Left renal pelvis (tissue), 4 donors: ENCODE results near the gene ARCN1. TPM values are rescaled to one million over a fixed set of nuclear protein-coding genes. Genes with fewer than 3 reads are reported as not detected.
A peak's percentile ranks its signal among the peaks of the same experiment; 100 is the strongest.

Source experiments
- DNase-seq, 4 donors: peaks; one replicate each; pipeline ENCODE4 v3.0.0-alpha.2; 2013; ENCODE audit warnings: low read depth in 4 of 4, low spot score in 3 of 4
- polyA plus RNA-seq, 4 donors: library from polyadenylated mRNA; unstranded; fragments of 120-200 nt; gene quantifications; one replicate each; pipeline ENCODE4 v1.2.1, GENCODE V29; 2013; ENCODE audit not compliant: insufficient read length in 4 of 4

The ARCN1 gene
- polyA plus RNA-seq: 100 to 1,000 TPM; 162 to 216 (median 202) TPM

DNA sequence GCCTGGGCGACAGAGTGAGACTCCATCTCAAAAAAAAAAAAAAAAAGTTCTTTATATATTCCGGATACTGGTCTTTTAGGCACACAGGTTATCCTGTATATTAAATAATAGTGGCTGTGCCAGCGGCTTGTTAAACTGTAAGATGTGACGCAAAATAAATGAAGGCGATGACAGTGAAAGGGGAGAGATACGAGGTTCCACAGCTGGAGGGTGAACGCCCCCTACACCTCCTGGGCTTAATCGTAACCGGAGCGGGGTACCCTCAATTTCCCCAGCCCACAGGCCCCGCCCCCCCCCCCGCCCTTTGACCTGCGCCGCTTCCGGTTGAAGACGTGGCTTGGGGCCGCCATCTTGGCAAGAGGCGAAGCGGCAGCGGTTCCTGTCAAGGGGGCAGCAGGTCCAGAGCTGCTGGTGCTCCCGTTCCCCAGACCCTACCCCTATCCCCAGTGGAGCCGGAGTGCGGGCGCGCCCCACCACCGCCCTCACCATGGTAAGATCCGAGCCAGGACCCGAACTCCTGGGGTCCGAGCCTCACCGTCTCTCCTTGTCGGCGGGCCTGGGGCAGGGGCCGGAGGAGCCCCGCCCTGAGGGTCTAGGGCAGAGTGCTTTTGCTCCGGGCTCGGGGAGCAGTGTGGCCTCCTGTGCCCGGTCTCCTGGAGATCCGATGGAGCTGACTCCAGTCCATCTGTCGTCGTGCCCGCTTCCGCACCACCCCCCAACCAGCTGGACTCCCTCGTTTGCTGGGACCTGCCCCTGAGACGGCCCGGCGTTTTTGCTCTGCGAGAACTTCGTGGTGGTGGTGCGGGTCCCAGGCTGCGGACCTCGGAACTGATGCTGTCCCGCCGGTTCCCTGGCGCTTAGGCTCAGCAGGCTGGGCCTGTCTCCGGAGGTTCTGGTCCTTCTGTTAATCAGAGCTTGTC is at the start of gene ARCN1:
Gene ARCN1 (plus strand): TSS at position 349 of the 920 bp plus-strand sequence. CDS start 139 bp downstream, at position 488.
- DNase-seq: peak; percentile 67 to 72 (median 68)

DNA sequence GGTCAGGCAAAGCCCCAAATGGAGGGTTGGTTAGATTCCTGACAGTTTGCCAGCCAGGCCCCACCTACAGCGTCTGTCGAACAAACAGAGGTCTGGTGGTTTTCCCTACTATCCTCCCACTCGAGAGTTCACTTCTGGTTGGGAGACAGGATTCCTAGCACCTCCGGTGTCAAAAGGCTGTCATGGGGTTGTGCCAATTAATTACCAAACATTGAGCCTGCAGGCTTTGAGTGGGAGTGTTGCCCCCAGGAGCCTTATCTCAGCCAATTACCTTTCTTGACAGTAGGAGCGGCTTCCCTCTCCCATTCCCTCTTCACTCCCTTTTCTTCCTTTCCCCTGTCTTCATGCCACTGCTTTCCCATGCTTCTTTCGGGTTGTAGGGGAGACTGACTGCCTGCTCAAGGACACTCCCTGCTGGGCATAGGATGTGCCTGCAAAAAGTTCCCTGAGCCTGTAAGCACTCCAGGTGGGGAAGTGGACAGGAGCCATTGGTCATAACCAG is 49.6 kb upstream of the ARCN1 start:
- no peak for DNase-seq

DNA sequence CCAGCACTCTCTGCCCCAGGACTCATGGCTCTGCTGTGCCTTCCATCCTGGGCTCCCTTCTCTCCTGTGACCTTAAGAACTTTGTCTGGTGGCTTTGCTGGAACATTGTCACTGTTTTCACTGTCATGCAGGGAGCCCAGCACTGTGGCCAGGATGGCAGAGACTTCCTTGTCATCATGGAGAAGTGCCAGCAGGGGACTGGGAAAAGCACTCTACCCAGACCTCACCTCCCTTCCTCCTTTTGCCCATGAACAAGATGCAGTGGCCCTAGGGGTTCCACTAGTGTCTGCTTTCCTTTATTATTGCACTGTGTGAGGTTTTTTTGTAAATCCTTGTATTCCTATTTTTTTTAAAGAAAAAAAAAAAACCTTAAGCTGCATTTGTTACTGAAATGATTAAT is 47.9 kb upstream of the ARCN1 start:
- no peak for DNase-seq

DNA sequence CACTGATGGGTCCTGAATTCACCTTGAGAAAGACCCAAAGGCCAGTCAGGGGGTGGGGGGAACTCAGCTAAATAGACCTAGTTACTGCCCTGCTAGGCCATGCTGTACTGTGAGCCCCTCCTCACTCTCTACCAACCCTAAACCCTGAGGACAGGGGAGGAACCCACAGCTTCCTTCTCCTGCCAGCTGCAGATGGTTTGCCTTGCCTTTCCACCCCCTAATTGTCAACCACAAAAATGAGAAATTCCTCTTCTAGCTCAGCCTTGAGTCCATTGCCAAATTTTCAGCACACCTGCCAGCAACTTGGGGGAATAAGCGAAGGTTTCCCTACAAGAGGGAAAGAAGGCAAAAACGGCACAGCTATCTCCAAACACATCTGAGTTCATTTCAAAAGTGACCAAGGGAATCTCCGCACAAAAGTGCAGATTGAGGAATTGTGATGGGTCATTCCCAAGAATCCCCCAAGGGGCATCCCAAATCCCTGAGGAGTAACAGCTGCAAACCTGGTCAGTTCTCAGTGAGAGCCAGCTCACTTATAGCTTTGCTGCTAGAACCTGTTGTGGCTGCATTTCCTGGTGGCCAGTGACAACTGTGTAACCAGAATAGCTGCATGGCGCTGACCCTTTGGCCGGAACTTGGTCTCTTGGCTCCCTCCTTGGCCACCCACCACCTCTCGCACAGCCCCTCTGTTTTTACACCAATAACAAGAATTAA is 47.3 kb upstream of the ARCN1 start:
- no peak for DNase-seq

DNA sequence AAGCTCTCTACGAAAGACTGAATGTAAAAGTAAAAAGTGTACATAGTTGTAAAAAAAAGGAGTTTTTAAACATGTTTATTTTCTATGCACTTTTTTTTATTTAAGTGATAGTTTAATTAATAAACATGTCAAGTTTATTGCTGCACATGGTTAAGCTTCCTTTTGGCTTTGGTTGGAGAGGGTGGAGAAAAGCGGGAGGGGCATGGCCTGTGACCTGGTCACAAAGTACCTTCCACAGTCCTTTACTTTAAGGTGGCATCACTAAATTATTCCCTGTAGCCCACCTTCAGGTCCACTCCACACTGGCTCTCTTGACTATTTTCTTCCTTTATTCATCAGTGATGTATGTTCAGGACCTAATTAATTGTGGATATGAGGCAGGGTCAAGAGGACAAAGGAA is 45.5 kb upstream of the ARCN1 start:
- DNase-seq: no peak

DNA sequence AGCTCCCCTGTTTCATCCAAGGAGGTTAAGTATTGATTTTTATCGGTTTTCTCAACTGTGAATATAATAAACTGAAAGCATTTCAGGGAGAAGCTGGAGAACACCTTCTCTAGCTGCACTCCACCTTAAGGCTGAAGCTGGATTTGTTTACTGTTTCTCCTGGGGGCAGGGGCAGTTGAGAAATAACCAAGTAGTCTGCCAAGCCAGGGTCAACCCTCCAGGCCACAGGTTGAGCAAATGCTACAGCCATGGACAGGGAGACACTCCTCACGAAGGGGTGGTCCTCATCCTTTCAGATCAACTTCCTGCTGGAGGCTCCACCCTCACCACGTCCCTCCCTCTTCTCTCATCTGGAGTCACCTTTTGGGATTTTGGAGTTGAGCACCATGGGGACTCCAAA is 45.1 kb upstream of the ARCN1 start, which contains the start of gene TTC36:
Gene TTC36 (plus strand): TSS at position 366 of the 400 bp plus-strand sequence. CDS start 21 bp downstream, at position 387.
- no peak for DNase-seq

DNA sequence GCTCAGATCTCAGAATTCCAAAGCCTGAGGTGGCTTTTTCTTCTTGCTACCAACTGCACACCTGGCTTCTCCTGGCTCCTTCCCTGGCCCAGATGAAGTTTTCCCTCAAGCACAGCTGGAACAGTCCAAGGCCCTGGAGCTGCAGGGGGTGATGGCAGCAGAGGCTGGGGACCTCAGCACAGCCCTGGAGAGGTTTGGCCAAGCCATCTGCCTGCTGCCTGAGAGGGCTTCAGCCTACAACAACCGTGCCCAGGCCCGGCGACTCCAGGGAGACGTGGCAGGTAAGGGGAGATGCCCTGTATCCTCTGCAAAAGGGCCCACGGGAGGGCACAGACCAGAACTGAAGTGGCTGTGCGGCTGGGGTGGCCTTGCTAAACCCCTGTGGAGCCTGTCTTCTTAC is 43.7 kb upstream of the ARCN1 start:
- DNase-seq: no peak

DNA sequence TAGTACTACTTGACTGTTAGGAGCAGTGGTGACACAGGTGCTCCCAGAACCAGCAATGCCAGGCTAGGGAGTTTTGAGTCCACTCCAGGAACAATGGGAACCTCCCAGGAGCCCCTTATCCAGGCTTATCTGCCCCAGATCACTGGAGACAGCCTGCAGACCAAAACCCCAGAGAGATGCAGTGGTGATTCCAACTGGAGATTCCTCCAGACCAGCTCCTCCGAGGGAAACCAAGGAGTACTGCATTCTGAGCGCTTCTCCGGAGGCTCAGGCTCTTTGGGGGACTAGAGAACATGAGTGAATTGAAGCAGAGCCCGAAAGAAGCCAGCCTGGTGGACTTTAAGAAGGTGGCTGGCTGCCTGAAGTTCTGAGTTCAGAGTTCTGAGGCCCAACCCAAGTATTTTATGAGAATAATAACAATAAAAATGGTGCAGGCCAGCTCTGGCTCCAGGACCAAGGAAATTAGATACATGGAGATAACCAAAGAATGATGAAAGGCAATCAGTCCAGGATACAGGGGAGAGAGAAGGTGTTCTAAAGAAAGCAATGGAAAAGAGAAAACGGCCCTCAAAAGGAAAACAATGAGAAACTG is 42.5 kb upstream of the ARCN1 start:
- no peak for DNase-seq

DNA sequence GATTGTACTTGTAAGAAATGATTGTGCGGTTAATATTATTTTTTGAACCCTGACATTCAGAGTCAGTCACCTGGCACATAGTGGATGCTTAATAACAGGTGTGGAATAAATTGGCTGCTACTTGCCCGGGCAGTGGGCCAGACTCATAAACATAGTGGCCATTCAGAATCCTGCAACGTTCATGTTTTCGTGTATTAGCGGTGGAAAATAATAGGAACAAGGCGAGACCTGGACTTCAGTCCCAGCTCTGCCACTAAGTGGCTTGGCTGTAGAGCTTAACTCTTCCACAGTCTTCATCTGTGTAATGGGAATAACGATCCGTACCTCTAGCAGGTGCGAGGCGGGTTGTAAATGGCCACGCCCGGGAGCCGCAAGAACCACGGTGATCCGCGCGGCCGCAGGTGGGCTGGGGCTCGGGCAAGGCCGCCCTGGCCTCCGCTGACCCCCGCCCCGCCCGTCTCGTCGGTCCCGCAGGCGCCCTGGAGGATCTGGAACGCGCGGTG is 42.0 kb upstream of the ARCN1 start:
- DNase-seq: no peak

DNA sequence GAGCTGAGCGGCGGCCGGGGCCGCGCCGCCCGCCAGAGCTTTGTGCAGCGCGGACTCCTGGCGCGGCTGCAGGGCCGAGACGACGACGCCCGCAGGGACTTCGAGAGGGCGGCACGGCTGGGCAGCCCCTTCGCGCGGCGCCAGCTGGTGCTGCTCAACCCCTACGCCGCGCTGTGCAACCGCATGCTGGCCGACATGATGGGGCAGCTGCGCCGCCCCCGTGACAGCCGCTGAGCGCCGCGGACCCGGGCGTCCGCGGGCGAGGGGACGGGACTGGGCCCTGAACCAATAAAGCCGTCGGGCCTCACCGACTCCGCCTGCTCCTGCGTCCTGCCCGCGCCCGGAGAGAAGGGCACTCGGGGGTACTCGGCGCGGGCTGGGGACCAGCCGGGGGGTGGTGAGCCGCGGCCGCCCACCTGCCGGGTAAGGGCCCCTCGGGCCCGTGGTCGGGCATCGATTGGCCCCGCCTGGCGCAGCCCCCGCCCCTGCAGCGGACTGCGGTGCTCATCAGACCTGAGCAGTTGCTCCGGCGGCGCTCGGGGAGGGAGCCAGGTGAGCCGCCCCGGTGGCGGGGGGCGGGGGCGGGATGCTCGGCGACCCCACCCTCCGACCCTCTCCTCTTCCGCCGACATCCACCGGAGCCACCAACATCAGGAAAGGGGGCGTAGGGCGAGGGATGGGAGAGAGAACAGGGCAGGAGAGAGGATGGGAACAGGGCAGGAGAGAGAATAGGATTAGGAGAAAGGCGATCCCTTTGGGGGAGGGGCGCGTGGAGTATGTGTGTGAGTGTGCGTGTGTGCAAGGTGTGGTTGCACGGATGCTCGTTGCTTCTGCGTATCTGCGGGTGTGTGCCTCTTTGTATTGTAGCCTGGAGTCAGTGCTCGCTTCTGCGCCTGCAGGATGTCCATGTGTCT is 41.3 kb upstream of the ARCN1 start, which contains the start of gene TMEM25:
Gene TMEM25 (plus strand): TSS at position 510 of the 914 bp plus-strand sequence. CDS start 610 bp downstream, outside the sequence.
- DNase-seq: peak; percentile 41 to 60 (median 42)

DNA sequence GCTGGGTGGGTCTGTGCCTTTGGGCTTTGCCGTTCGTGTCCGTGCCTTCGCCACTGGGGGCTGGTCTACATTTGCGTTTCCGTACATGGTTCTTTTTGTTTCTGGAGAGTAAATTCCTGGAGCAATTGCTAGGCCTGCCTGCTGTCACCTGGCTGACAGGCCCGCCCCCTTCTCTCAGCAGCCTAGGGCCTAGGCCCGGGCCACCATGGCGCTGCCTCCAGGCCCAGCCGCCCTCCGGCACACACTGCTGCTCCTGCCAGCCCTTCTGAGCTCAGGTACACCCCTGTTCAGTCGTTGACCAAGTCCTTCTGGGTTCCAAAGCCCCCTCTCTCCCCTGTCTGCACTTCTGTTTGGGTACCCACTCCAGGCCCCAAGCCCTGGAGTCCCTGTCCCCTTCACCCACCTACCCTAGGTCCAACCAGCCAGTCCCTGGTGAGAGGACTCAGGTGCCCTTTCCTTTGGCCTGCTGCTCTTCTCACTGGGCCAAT is 40.6 kb upstream of the ARCN1 start:
- DNase-seq: no peak

DNA sequence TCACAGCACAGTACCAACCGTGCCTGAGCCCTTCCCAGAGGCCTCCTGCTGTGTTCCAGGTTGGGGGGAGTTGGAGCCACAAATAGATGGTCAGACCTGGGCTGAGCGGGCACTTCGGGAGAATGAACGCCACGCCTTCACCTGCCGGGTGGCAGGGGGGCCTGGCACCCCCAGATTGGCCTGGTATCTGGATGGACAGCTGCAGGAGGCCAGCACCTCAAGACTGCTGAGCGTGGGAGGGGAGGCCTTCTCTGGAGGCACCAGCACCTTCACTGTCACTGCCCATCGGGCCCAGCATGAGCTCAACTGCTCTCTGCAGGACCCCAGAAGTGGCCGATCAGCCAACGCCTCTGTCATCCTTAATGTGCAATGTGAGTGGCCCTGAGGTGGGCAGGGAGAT is 40.1 kb upstream of the ARCN1 start:
- DNase-seq: no peak

DNA sequence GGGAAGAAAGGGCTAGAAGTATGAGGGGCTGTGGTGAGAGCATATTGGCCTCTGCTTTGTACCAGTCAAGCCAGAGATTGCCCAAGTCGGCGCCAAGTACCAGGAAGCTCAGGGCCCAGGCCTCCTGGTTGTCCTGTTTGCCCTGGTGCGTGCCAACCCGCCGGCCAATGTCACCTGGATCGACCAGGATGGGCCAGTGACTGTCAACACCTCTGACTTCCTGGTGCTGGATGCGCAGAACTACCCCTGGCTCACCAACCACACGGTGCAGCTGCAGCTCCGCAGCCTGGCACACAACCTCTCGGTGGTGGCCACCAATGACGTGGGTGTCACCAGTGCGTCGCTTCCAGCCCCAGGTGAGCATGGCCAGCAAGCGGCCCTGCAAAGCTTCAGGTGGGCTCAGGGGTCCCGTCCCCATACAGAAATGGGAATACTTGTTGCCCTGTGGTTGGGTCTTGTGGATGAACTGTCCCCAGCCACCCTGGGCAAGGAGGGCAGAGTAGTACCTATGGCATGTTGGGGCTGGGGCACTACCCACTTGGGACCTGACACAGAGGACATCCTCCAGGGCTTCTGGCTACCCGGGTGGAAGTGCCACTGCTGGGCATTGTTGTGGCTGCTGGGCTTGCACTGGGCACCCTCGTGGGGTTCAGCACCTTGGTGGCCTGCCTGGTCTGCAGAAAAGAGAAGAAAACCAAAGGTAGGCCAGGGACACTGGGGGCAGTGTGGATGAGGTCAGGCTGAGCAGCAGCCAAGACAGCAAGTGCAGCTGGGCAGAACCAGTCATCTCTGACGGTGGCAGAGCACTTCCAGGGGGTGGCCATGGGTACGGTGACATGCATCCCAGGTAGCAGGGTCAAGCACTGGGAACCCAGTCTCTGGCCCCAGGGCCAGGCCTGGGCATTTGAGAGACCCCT is 39.1 kb upstream of the ARCN1 start:
- DNase-seq: no peak

DNA sequence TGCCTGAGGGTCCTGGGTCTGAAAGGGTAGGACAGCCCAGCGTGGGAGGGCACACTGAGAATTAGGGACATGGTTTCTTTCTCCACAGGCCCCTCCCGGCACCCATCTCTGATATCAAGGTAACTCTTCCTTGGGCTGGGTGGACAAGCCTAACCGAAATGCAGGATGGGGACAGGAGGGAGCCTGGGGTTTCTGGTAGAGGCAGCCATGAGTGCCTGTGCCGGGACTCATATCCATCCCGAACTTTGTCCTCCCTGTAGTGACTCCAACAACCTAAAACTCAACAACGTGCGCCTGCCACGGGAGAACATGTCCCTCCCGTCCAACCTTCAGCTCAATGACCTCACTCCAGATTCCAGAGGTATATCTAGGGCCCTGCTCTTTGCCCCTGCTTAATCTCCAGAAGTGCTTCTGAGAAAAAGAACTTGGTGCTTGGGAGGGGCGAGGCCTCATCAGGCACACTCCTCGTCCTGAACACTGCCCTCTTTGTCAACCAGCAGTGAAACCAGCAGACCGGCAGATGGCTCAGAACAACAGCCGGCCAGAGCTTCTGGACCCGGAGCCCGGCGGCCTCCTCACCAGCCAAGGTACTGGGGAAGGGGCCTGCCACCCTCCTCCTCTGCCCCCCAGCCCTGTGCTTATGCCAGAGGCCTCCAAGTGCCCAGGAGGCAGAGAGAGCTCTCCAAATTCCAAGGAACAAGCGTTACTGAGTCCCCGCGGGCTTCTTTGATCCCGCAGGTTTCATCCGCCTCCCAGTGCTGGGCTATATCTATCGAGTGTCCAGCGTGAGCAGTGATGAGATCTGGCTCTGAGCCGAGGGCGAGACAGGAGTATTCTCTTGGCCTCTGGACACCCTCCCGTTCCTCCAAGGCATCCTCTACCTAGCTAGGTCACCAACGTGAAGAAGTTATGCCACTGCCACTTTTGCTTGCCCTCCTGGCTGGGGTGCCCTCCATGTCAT is 38.2 kb upstream of the ARCN1 start:
- DNase-seq: no peak

DNA sequence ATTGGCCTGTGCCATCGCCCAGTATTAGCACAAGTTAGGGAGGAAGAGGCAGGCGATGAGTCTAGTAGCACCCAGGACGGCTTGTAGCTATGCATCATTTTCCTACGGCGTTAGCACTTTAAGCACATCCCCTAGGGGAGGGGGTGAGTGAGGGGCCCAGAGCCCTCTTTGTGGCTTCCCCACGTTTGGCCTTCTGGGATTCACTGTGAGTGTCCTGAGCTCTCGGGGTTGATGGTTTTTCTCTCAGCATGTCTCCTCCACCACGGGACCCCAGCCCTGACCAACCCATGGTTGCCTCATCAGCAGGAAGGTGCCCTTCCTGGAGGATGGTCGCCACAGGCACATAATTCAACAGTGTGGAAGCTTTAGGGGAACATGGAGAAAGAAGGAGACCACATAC is 36.9 kb upstream of the ARCN1 start:
- DNase-seq: no peak

DNA sequence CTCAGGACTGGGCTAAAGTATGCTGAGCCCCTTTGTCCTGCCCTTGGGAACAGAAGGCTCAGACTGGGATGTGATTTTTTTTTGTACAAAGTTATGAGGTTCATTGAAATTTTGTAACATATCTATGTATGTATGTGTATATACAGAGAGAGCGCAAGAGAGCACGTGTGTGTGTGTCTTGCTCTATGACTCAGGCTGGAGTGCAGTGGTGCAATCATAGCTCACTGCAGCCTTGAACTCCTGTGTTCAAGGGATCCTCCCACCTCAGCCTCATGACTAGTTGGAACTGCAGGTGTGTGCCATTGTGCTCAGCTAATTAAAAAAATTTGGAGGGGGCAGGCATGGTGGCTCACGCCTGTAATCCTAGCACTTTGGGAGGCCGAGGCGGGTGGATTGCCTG is 35.5 kb upstream of the ARCN1 start:
- DNase-seq: no peak

DNA sequence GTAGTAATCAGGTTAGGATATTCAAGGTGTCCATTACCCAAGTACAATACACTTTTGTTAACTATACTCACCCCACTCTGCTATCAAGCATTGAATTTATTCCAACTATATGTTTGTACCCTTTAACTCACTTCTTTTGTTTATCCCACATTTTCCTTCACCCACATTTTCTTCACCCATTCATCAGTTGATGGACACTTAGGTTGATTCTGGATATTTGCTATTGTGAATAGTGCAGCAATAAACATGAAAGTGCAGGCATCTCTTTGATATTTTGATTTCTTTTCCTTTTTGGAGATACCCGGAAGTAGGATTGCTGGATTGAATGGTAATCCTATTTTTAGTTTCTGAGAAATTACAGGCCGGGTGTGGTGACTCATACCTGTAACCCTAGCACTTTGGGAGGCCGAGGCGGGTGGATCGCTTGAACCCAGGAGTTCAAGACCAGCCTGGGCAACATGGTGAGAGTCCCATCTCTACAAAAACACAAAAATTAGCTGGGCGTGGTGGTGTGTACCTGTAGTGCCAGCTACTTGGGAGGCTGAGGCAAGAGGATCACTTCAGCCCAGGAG is 34.7 kb upstream of the ARCN1 start:
- DNase-seq: no peak
